OCI-LY1 (cell line): ENCODE measurements around the gene ARHGAP6.
"Not testable (repeated sequence)": the region's sequence is repeated elsewhere in the genome, so short reads cannot be mapped to it uniquely, and the experiment has no call there.

Experiments used
- H2AFZ ChIP-seq: fragments of 200-600 bp; sonication (generic), shearing (Covaris generic); 2 replicates; pipeline ENCODE4 v1.6.0; 2014; ENCODE audit warnings: antibody characterized with exemption, mild to moderate bottlenecking, low read length
- H3F3A ChIP-seq: fragments of 200-600 bp; sonication (generic), shearing (Covaris generic); 2 replicates; pipeline ENCODE4 v1.6.0; 2014; ENCODE audit warnings: mild to moderate bottlenecking, antibody characterized with exemption, low read length, moderate library complexity; ENCODE audit not compliant: insufficient read depth
- H3K27ac ChIP-seq: fragments of 200-600 bp; sonication (generic); 2 replicates; pipeline ENCODE4 v1.5.1; 2014; ENCODE audit warnings: low read length, mixed run types, mild to moderate bottlenecking, low read depth; ENCODE audit not compliant: poor library complexity, severe bottlenecking
- H3K27me3 ChIP-seq: fragments of 200-600 bp; sonication (generic); 2 replicates; pipeline ENCODE4 v1.6.0; 2014; ENCODE audit warnings: antibody characterized with exemption, mild to moderate bottlenecking, low read length, moderate library complexity; ENCODE audit not compliant: insufficient read depth
- H3K36me3 ChIP-seq: fragments of 200-600 bp; sonication (generic); 2 replicates; pipeline ENCODE4 v1.6.1; 2014; ENCODE audit warnings: mild to moderate bottlenecking, antibody characterized with exemption, low read length, moderate library complexity, mixed read lengths; ENCODE audit not compliant: insufficient read depth
- H3K4me1 ChIP-seq: fragments of 200-600 bp; sonication (generic); 2 replicates; pipeline ENCODE4 v1.5.1; 2014; ENCODE audit warnings: mild to moderate bottlenecking, low read length, moderate library complexity; ENCODE audit not compliant: insufficient read depth, severe bottlenecking
- H3K4me2 ChIP-seq: fragments of 200-600 bp; sonication (generic), shearing (Covaris generic); 2 replicates; pipeline ENCODE4 v1.6.1; 2014; ENCODE audit warnings: low read length
- H3K4me3 ChIP-seq: fragments of 200-600 bp; sonication (generic); 2 replicates; pipeline ENCODE4 v1.5.1; 2014; ENCODE audit warnings: low read length, low read depth, mild to moderate bottlenecking, mixed read lengths; ENCODE audit not compliant: poor library complexity, severe bottlenecking
- H3K79me2 ChIP-seq: fragments of 200-600 bp; shearing (Covaris generic); 2 replicates; pipeline ENCODE4 v1.6.1; 2016; ENCODE audit warnings: mixed run types, low read length, mixed read lengths; ENCODE audit not compliant: insufficient read depth
- H3K9ac ChIP-seq: fragments of 200-600 bp; sonication (generic), shearing (Covaris generic); 2 replicates; pipeline ENCODE4 v1.6.1; 2014; ENCODE audit warnings: mild to moderate bottlenecking, low read length, mixed read lengths
- H3K9me2 ChIP-seq: fragments of 200-600 bp; sonication (generic), shearing (Covaris generic); 2 replicates; pipeline ENCODE4 v1.6.1; 2014; ENCODE audit warnings: low read depth, mild to moderate bottlenecking, low read length, mixed read lengths
- H3K9me3 ChIP-seq: fragments of 200-600 bp; shearing (Covaris generic); 2 replicates; pipeline ENCODE4 v1.6.1; 2014; ENCODE audit warnings: low read length, mixed read lengths
- H4K20me1 ChIP-seq: fragments of 200-600 bp; sonication (generic), shearing (Covaris generic); 2 replicates; pipeline ENCODE4 v1.6.0; 2016; ENCODE audit warnings: mild to moderate bottlenecking, low read length; ENCODE audit not compliant: insufficient read depth
- CTCF ChIP-seq: fragments of 200-600 bp; sonication (generic), shearing (Covaris generic); IDR thresholded peaks from 2 replicates; pipeline ENCODE4 v1.5.1; 2017; ENCODE audit warnings: mild to moderate bottlenecking, antibody characterized with exemption, low read length, moderate library complexity, mixed read lengths
- EZH2 ChIP-seq: fragments of 200-600 bp; sonication (generic), shearing (Covaris generic); IDR thresholded peaks from 2 replicates; pipeline ENCODE4 v1.8.0; 2017; ENCODE audit warnings: borderline replicate concordance, mixed run types, mild to moderate bottlenecking, antibody characterized with exemption, low read length, moderate library complexity, mixed read lengths

Gene ARHGAP6

GRCh38 chrX:11124112-11124511 is 541.6 kb downstream of the ARHGAP6 start:
- TF ChIP-seq EZH2 (no peak), CTCF (no peak)
- Histone ChIP-seq H3F3A (no peaks in the 10 kb centered on the region), H3K79me2 (no peaks in the 10 kb centered on the region), H3K9me2 (no peaks in the 10 kb centered on the region), H3K27me3 (no peaks in the 10 kb centered on the region), H3K4me3 (no peak overlapping the region), H3K4me2 (no peak overlapping the region), H3K9me3 (no peaks in the 10 kb centered on the region), H4K20me1 (no peaks in the 10 kb centered on the region), H3K9ac (no peak overlapping the region), H3K4me1 (no peaks in the 10 kb centered on the region), H3K27ac (no peak overlapping the region), H3K36me3 (peaks cover 36% of the 10 kb centered on the region), H2AFZ (no peak overlapping the region)

- not testable (repeated sequence) for H3F3A ChIP-seq, H2AFZ ChIP-seq, H3K9me2 ChIP-seq, H4K20me1 ChIP-seq, H3K27me3 ChIP-seq, H3K9me3 ChIP-seq, H3K4me1 ChIP-seq, H3K9ac ChIP-seq, H3K79me2 ChIP-seq, H3K27ac ChIP-seq, H3K4me2 ChIP-seq, H3K4me3 ChIP-seq
- H3K36me3 ChIP-seq: peaks cover 47% of the 10 kb centered on the region
Measured at GRCh38 chrX:11123087-11123486, 542.6 kb downstream of the ARHGAP6 start.

GRCh38 chrX:11119313-11119943 is 546.3 kb downstream of the ARHGAP6 start:
- Histone ChIP-seq H2AFZ (no peak overlapping the region), H3K4me1 (no peaks in the 10 kb centered on the region), H3F3A (no peaks in the 10 kb centered on the region), H3K36me3 (peaks cover 83% of the 10 kb centered on the region), H4K20me1 (no peaks in the 10 kb centered on the region), H3K9me3 (no peaks in the 10 kb centered on the region), H3K79me2 (no peaks in the 10 kb centered on the region), H3K4me2 (no peak overlapping the region), H3K9me2 (no peaks in the 10 kb centered on the region), H3K9ac (no peak overlapping the region), H3K27me3 (no peaks in the 10 kb centered on the region), H3K27ac (no peak overlapping the region), H3K4me3 (no peak overlapping the region)
- no peak for TF ChIP-seq CTCF
- no peak for TF ChIP-seq EZH2

- Histone ChIP-seq H3K4me1 (peaks cover 9% of the 10 kb centered on the region), H2AFZ (no peak overlapping the region), H3K4me2 (no peak overlapping the region), H3F3A (no peaks in the 10 kb centered on the region), H3K27me3 (no peaks in the 10 kb centered on the region), H3K79me2 (no peaks in the 10 kb centered on the region), H3K4me3 (no peak overlapping the region), H3K27ac (no peak overlapping the region), H3K36me3 (peaks cover 89% of the 10 kb centered on the region), H3K9ac (no peak overlapping the region), H4K20me1 (no peaks in the 10 kb centered on the region), H3K9me3 (no peaks in the 10 kb centered on the region), H3K9me2 (no peaks in the 10 kb centered on the region)
- TF ChIP-seq CTCF: no peak
- TF ChIP-seq EZH2: no peak
Measured at GRCh38 chrX:11117745-11118144, 548.0 kb downstream of the ARHGAP6 start.
